Prostate gland (tissue), 2 donors: Measurements from ENCODE around the gene PGRMC2. TPM values are rescaled to one million over a fixed set of nuclear protein-coding genes. Genes with fewer than 3 reads are reported as not detected.
A peak's percentile ranks its signal among the peaks of the same experiment; 100 is the strongest.
"Not testable (repeated sequence)": the region's sequence is repeated elsewhere in the genome, so short reads cannot be mapped to it uniquely, and the experiment has no call there.

Experiments used
- DNase-seq: peaks from one replicate; pipeline ENCODE4 v3.0.0-alpha.2; 2019; ENCODE audit warnings: low spot score
- H3K27ac ChIP-seq, 2 donors: fragments of 200-600 bp; sonication (generic); 2 replicates each; pipeline ENCODE4 v1.5.1; 2017 to 2019
- H3K27me3 ChIP-seq: fragments of 200-600 bp; sonication (generic); replicated peaks from 2 replicates; pipeline ENCODE4 v1.5.1; 2019; ENCODE audit not compliant: insufficient read depth
- H3K36me3 ChIP-seq, 2 donors: fragments of 200-600 bp; sonication (generic); 1 replicate in 1 of 2; 2 replicates in 1 of 2; pipeline versions ENCODE4 v1.5.1 to v1.8.1; 2017 to 2019
- H3K4me1 ChIP-seq: fragments of 200-600 bp; sonication (generic); replicated peaks from 2 replicates; pipeline ENCODE4 v1.5.1; 2019
- H3K4me3 ChIP-seq, 2 donors: fragments of 200-600 bp; sonication (generic); 2 replicates each; pipeline ENCODE4 v1.5.1; 2017 to 2019
- H3K9me3 ChIP-seq: fragments of 200-600 bp; sonication (generic); 2 replicates; pipeline ENCODE4 v1.5.1; 2017
- POLR2A ChIP-seq: fragments of 450-650 bp; IDR thresholded peaks from one replicate; pipeline ENCODE4 v1.6.1; 2016; ENCODE audit warnings: antibody characterized with exemption, mild to moderate bottlenecking
- POLR2AphosphoS5 ChIP-seq: sonication (generic); formaldehyde crosslinking; IDR thresholded peaks from one replicate; pipeline ENCODE4 v1.6.1; 2017; ENCODE audit warnings: antibody characterized with exemption
- WGBS: methylation state at CpG from one replicate; pipeline ENCODE4 v1.1.5; 2018; 5-methylcytosine and 5-hydroxymethylcytosine counted together
- intact Hi-C: fragments of 100-400 bp; cut with DNase I; formaldehyde crosslinking; loops from one replicate; pipeline ENCODE4 v1.14.2; 2022
- total RNA-seq, 2 donors: library from RNA; depleted of rRNA; stranded (reverse); fragments of >200 nt; gene quantifications; one replicate each; pipeline ENCODE4 v1.1.0, GENCODE V29; 2016
- TF ChIP-seq, protein P1 (sequence below), 4 experiments: fragments of 200-600 bp in 2 of 4; fragments of 450-650 bp in 2 of 4; sonication (generic) in 2 of 4; IDR thresholded peaks; 1 replicate in 3 of 4; 2 replicates in 1 of 4; pipeline ENCODE4 v1.5.1; 2016 to 2019; ENCODE audit warnings: antibody characterized with exemption in 4 of 4, mild to moderate bottlenecking in 2 of 4, moderate library complexity in 2 of 4

The PGRMC2 gene
- total RNA-seq, 2 donors from 2014 or later = 42.7 to 44.5 TPM

DNA sequence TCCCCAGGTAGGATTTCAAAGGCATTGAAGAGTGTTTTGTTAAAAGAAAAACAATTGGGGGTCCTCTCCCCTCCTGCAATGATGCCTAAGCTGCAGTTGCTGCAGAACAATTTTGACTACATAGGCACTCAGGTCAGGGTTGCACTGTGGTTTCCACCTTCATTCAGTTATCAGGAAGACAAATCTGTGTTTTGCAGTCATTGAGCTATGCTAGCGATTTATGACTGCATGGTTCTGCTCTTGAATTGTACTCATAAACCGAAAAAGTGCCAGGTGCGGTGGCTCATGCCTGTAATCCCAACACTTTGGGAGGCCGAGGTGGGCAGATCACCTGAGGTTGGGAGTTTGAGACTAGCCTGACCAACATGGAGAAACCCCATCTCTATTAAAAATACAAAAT, 29.4 kb downstream of the PGRMC2 start:
- H3K4me3 ChIP-seq, H3K4me1 ChIP-seq, H3K36me3 ChIP-seq, DNase-seq, H3K27ac ChIP-seq, H3K27me3 ChIP-seq, intact Hi-C loops, H3K9me3 ChIP-seq: not testable (repeated sequence)
- WGBS = 70% methylated on average over 4 of the region's 4 CpGs

DNA sequence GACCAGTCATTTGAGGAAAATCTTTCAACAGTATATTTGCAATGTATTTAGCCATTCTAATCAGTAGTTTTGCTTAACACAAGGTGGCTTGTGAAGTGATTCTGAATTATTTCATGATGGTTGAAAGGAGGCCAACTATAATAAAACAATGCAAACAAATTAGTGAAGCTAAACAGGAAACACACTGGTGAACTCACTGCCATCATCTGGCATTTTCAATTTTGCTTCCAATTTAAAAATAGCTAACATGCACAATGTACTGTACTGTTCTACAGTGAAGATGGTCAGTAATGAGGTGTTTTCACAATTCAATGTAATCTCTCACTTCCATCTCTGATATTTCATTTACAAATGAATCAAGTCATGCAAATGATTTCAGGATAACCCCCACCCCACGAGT, 31.1 kb downstream of the PGRMC2 start:
- no peak for DNase-seq
- H3K27ac ChIP-seq = no peak overlapping the region
- no peak for TF ChIP-seq POLR2A
- TF ChIP-seq, protein P1, sequence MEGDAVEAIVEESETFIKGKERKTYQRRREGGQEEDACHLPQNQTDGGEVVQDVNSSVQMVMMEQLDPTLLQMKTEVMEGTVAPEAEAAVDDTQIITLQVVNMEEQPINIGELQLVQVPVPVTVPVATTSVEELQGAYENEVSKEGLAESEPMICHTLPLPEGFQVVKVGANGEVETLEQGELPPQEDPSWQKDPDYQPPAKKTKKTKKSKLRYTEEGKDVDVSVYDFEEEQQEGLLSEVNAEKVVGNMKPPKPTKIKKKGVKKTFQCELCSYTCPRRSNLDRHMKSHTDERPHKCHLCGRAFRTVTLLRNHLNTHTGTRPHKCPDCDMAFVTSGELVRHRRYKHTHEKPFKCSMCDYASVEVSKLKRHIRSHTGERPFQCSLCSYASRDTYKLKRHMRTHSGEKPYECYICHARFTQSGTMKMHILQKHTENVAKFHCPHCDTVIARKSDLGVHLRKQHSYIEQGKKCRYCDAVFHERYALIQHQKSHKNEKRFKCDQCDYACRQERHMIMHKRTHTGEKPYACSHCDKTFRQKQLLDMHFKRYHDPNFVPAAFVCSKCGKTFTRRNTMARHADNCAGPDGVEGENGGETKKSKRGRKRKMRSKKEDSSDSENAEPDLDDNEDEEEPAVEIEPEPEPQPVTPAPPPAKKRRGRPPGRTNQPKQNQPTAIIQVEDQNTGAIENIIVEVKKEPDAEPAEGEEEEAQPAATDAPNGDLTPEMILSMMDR (IDR thresholded peaks at IDR 0.05) = no peak
- no peak for TF ChIP-seq POLR2AphosphoS5
- no peaks in the 10 kb centered on the region for H3K4me1 ChIP-seq
- no peaks in the 10 kb centered on the region for H3K36me3 ChIP-seq
- H3K27me3 ChIP-seq = no peaks in the 10 kb centered on the region
- WGBS = 44% methylated on average over 1 of the region's 1 CpG
- no peaks in the 10 kb centered on the region for H3K9me3 ChIP-seq
- intact Hi-C loops = no loop called here
- no peak overlapping the region for H3K4me3 ChIP-seq

DNA sequence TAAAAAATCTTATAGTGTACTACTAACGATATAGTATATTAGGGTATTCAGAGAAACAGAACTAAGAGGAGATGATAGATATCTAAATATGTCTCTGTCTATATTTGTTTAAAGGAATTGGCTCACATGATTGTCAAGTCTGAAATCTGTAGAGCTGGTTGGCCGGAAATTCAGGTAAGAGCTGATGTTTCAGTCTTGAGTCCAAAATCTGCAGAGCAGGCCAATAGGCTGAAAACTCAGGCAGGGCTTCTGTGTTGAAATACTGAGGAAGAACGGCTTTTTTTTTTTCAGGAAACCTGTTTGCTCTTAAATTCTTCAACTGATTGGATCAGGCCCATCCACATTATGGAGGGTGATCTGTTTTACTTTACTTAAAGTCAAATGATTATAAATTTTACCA, 31.7 kb downstream of the PGRMC2 start:
- Histone ChIP-seq H3K36me3 (no peaks in the 10 kb centered on the region), H3K9me3 (no peaks in the 10 kb centered on the region), H3K27me3 (no peaks in the 10 kb centered on the region), H3K27ac (no peak overlapping the region), H3K4me3 (no peak overlapping the region), H3K4me1 (no peaks in the 10 kb centered on the region)
- WGBS = 58% methylated on average over 3 of the region's 3 CpGs
- peak; percentile 38 for DNase-seq
- intact Hi-C loops = no loop called here
- TF ChIP-seq, protein P1 (IDR thresholded peaks at IDR 0.05) = no peak
- no peak for TF ChIP-seq POLR2A
- peak; percentile 36 for TF ChIP-seq POLR2AphosphoS5

DNA sequence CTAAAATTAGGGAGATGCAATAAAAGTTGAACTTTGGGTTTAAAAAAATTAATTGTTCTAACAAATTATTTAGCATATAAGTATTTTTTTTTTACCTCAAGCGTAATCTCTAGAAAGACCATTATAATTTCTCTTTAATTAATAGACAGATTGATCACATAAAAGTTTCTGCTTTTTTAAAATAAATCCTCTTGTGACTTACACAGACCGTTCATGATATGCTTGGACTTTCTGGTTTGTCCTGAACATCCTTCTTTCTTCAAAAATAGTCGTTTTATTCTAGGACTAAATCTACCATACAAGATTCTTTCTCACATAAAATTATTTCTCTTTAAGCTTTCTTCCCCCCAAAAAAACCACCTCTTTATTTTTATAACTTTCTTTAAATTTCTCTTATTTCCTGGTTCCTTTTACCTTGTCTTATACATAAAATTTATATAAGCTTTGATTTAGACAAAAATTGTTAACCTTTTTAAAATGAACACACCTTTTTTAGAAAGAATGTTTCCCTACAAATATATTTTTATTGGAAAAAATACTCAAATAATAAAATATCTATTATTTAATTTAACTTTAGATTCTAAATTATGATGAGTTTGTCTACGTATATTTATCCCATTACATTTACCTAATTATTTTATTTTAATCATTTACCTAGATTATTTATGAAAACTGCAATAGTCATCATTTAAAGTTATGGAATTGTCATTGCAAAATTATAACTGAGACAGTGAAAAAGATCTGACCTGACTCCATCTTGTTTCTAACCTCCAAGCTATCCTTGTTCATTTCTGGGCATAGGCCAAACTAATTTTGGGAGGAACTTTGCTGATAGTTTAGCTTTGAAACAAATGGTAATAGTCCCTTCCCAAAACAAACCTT, 37.6 kb downstream of the PGRMC2 start:
- Histone ChIP-seq H3K36me3 (no peaks in the 10 kb centered on the region), H3K9me3 (no peaks in the 10 kb centered on the region), H3K27ac (no peak overlapping the region), H3K4me1 (no peaks in the 10 kb centered on the region), H3K4me3 (no peak overlapping the region), H3K27me3 (no peaks in the 10 kb centered on the region)
- WGBS = 72% methylated on average over 4 of the region's 4 CpGs
- DNase-seq = no peak
- TF ChIP-seq POLR2A (no peak), POLR2AphosphoS5 (no peak)
- TF ChIP-seq, protein P1 (IDR thresholded peaks at IDR 0.05) = no peak
- intact Hi-C loops = no loop called here

DNA sequence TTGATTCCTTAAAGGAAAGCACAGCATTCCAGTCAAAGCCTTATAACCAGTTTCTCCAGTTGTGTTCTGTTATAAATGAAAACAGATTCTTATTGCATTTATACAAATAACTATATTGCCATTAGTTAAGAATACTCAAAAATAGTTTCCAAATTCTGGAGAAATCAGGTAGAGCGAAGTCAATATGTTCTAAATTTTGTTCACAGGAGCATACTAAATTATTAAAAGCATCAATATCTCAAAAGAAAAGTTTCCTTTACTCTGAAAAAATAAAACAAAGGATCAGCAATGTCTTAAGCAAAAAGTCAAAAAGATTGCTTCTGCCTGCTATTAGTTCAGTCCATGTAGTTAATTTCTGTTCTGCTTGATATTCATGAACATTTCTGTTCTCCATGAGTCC, 39.7 kb downstream of the PGRMC2 start:
- 100% methylated on average over 1 of the region's 1 CpG for WGBS

DNA sequence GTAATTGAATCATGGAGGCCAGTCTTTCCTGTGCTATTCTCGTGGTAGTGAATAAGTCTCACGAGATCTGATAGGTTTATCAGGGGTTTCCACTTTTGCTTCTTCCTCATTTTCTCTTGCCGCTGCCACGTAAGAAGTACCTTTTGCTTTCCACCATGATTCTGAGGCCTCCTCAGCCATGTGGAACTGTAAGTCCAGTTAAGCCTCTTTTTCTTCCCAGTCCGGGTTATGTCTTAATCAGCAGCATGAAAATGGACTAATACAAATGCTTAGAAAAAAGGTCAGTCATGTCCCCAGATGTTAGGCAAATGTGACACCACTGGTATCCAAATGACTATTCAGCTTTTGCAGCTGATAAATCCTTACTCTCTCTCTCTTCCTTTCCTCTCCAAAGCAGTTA, 42.2 kb downstream of the PGRMC2 start:
- WGBS = 89% methylated on average over 5 of the region's 5 CpGs
- H3K4me1 ChIP-seq, intact Hi-C loops, H3K27ac ChIP-seq, H3K27me3 ChIP-seq, H3K9me3 ChIP-seq, H3K36me3 ChIP-seq, H3K4me3 ChIP-seq, DNase-seq: not testable (repeated sequence)

More for the DNA sequence above, 39.7 kb downstream of the PGRMC2 start:
- Histone ChIP-seq H3K27me3 (no peaks in the 10 kb centered on the region), H3K4me3 (no peak overlapping the region), H3K9me3 (no peaks in the 10 kb centered on the region), H3K36me3 (no peaks in the 10 kb centered on the region), H3K27ac (no peak overlapping the region), H3K4me1 (no peaks in the 10 kb centered on the region)
- intact Hi-C loops = no loop called here
- no peak for DNase-seq
- TF ChIP-seq, protein P1 (IDR thresholded peaks at IDR 0.05) = no peak
- TF ChIP-seq POLR2AphosphoS5 = no peak
- TF ChIP-seq POLR2A = no peak
